Embryonic facial prominence (tissue), 1 donor: ENCODE results near the gene C10orf90.
"Not testable (repeated sequence)": the region's sequence is repeated elsewhere in the genome, so short reads cannot be mapped to it uniquely, and the experiment has no call there.

Source experiments
- DNase-seq: peaks from one replicate; pipeline ENCODE4 v3.0.0-alpha.2; 2016; ENCODE audit errors: extremely low spot score

The C10orf90 gene

DNA sequence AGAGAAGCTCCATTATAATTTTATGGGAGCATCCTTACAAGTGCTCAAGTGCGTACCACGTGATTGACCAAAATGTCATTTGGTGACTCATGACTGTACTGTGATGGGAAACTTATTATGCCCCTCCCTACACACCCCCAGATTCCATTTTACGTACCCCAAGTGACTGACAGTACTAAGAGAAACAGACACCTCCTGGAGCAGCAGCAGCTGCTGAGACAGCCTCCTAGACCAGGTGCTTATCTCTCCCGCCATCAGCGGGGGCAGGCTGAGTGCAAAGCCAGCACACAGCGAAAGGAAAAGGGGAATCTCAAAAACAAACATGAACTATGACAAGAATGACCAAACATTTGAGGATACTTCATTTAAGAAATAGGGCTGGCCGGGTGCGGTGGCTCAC lies 278.0 kb downstream of the C10orf90 start:
- DNase-seq = no peak

DNA sequence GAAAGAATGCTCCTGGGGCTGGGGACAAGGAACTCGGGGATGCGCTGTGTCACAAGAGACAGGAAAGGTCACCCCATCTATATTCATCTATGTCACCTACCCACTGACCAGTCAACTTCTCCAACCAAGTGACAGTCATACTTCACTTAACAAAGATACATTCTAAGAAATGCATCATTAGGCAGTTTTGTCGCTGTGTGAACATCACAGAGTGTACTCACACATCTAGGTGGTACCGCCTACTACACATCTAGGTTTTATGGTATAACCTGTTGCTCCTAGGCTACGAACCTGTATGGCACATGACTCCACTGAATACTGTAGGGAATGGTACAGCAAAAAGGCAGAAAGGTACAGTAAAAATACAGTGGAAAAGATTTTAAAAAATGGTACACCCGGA lies 278.4 kb downstream of the C10orf90 start:
- no peak for DNase-seq

DNA sequence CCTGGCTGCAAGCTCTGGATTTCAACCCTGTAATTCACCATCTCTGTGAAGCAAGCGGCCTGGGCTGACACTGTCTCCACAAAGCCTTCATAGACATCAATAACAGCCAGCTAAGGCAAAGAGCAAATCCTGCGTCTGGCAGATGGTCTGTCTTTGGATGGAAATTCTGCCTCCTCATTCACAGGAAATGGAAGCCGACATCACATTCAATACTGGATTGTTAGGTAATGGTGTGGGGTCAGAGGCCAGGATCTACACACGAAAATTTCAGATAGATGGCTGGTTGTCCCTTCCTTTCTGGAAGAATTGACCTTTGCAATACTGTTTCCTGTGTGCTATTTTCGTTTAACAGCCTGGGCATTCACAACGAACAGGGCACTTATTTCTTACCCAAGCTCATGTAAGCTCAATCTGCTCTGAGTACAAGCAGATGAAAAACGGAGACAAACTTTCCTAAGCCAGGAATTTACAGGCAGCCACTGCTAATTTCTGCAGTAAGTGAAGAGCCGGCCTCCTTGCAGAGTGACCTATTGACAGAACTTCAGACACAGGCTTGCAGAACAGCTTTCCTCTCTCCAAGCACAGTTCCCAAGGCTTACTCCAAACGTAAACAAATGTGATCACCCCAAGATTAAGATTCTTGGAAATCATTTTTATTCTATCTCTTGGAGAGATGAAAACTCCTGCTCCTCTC lies 279.2 kb downstream of the C10orf90 start:
- DNase-seq = no peak

DNA sequence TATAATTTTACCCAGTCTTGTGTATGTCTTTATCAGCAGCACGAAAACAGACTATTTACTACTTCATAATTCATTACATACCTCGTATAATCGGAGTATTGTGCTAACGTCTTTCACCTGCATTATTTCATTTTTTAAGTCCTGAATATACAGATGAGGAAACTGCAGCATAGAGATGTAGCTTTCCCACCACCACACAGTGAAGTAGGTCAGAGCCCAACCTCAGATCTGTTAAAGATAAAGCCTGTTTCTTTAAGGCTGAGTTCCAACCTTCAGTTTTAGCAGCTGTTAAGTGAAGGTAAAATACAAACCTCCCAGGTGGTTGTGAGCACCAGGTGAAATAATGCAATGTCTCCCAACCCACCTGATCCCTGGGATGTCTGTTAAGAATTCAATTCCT lies 280.2 kb downstream of the C10orf90 start:
- no peak for DNase-seq

DNA sequence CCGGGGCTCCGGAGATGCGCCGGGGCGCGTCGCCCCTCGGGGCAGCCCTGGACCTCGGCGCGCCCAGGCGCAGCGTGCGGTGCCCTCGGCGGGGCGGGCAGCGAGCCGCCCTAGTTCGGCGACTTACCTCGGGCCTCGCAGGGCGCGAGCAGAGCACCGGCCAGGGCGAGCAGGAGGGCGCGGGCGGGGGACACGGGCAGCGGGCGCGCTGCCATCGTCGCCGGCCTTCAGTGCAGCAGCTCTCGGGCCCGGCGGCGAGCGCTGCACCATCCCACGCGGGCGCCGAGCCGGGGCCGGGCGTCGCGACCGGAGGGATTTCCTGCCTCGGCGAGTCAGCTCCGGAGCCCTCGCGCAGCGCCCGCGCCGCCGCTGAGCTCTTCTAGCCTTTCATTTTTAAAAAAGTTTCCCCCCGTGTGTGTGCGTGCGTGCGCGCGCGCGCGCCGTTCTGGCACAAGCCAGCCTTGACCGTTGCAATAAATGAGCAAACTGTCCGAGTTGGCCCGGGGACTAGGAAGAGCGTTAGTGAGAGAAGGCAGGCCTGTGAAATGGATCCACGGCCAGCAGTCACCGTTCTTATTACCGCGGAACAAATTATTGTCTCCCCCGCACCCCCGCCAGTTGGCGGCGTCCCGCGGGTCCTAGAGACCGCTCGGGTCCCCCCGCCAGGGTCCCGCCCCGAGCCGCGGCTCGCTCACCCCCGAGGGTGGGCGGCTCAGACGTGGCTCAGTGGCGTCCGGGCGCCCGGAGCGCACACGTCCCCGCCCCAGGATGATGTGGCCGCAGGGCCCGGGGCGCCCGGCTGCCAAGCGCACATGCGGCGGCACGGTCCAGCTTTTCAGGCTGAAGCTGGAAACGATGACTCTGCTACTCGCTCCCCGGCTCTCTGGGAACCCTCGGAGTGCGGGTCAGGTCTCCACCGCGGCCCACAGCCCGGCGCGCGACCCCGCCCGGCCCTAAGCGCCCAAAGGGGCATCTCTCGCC lies 282.3 kb downstream of the C10orf90 start, which contains the start of gene ADAM12:
TSS of gene ADAM12 (minus strand) at position 547 of the 981 bp plus-strand sequence. CDS start at position 215, 332 bp downstream.
- DNase-seq = peak; percentile 12

DNA sequence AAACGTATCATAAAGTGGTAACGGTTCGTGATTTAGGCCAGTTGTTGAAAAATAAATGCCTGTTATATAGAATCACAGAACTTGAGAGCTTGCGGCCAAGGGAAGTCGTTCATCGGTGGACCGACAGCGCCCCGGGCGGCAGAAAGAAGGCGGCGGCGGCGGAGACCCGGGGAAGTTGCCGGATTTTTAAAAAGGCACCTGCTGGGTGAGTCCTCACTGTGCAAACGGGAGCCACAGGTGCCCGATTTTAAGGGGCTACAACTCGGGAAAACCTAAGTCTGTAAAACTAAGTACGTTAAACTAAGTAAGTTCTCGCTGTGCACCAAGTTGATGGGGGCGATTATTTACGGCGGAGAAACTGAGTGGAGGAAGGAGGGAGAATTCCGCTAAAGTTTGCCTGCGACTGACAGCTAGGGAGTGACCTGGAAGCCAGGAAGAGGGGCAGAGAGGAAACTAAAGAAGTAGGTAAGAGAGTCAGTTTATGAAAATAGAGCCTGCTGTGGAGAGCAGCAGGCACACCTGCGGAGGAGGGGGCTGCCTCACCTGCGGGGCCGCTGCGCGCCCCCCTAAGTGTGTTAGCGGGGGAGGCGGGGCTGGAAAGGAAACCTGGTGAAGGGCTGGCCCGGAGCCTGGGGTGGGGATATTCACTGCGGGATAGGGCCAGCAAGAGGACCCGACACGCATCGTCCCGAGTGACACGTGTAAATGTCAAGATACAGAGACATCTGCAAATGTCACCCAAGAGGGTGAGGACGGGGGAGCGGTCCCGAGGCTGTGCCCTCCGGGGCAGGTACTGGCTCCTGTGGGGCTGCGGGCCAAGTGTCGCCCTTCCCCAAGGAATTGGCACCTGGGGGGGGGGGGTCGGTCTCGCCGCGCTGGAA lies 283.2 kb downstream of the C10orf90 start:
- peak; percentile 79 for DNase-seq

DNA sequence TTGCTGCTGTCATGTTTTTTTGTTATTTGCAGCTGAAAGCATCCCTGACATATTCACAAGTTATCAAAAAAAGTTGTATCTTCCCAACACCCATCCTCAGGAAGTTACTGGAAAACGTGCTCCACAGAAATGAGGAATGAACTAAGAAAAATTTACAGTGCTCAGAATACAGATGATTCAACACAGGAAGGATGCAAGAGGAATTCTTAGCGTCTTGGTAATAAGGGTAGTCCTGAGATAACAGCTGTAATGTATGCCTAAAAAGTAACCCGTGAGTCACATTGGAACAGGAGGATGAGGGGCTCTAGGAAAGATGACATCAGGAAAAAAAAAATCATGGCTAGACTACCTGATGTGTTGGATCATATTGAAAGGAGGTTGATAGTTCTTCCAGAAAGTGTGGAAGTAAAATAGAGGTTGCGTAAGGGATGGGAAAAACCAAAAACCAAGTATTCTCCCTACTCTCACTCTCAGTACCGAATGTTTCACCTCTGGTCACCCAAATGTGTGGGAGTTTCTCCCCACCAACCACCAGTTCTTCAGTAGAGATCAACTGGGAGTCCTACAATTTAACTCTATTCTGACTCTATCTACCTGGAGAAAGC lies 286.1 kb downstream of the C10orf90 start:
- DNase-seq = no peak

DNA sequence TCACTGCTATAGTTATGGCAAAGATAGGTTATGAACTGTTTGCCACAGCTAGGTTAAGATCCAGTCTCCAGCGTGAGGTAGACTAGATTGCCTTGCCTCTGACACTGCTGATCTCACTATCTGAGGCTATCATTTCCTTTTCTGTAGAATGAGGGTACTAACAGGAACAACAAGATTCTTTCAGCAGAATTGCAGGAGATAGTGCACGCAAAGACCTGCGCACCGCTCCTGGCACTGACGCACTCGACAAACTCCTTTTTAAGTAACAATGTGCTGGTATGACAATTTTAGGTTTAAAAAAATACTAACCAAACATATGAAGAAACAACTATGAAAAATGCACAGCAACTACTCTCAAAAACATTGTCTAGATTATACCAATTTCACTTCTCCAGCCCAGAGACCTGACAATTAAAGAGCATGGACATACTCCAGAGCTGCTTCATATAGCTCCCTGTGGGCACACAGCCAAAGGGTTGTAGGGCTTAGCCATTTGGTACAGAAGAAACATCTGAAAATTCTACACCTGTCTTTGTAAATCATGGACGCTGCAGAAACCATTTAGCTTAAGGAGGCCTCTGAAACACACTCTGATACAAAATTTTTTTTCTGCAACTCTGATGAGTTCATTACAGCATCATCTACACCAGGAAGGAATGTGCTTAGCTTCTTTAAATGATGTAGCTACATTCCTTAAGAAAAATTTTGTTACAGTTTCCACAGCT lies 290.0 kb downstream of the C10orf90 start:
- DNase-seq = no peak

DNA sequence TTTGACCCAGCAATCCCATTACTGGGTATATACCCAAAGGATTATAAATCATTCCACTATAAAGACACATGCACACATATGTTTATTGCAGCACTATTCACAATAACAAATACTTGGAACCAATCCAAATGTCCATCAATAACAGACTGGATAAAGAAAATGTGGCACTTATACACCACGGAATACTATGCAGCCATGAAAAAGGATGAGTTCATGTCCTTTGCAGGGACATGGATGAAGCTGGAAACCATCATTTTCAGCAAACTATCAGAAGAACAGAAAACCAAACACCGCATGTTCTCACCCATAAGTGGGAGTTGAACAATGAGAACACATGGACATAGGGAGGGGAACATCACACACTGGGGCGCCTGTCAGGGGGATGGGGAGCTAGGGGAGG lies 291.3 kb downstream of the C10orf90 start:
- not testable (repeated sequence) for DNase-seq

DNA sequence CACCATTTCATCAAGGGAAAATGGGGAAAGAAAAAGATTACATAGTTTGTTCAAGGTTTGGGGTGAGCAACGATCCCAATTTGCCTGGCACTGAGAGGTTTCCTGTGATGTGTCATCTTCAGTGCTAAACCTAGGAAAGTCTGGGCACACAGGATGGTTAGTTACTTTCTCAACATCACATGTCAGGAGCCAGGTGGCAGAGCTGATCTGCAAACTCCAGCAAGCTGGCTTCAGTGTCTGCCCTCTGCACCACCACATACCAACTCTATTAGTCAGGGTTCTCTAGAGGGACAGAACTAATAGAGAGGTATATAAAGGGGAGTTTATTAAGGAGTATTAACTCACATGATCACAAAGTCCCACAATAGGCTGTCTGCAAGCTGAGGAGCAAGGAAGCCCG lies 293.5 kb downstream of the C10orf90 start:
- no peak for DNase-seq

DNA sequence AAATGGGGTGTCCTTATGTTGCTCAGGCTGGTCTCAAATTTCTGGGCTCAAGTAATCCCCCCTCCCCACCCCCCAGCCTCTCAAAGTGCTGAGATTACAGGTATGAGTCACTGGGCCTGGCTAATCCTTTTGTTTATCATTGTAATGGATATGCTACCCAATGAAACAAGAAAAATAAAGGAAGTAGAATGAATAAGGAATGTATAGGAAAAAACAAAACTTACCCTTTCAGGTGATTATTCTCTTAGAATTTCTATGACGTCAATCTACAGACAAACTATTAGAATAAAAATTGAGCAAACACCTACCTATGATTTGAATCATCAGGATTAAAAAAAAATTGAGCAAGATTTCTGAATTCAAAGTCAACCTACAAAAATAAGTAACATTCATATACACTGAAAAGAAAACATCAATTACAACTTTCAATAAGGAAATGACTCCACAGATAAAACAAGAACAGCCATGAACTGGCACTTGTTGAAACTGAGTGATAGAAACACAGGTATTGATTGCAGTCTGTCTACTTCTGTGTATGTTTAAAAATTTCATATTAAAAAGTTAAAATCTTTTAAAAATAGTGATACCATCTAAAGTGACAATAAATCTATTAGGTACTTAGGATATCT lies 294.5 kb downstream of the C10orf90 start:
- no peak for DNase-seq

DNA sequence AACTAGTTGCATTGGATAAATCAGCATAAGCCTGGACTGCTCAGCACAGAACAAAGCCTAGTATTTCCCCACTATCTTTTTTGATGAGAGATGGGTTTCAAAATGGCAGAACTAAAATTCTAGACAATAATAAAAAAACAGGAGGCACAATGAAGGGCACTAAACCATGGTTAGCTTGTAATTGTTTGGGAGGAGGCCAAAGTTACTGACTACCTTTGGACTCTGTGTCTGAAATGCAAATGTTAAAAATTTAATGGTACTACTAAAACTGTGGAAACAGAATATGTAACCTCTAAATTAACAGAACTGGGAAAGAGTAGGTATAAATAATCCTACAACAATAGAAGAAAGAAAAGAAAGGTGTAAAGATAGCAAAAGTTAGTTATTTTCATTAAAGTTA lies 295.2 kb downstream of the C10orf90 start:
- no peak for DNase-seq
